CD14-positive monocyte (primary cell): ENCODE results near the gene HYAL1. TPM values are rescaled to one million over a fixed set of nuclear protein-coding genes. Genes with fewer than 3 reads are reported as not detected.
"Not testable (repeated sequence)": the region's sequence is repeated elsewhere in the genome, so short reads cannot be mapped to it uniquely, and the experiment has no call there.

Source experiments
- DNase-seq, 3 donors: peaks; one replicate each; pipeline ENCODE4 v3.0.0-alpha.2; 2011 to 2022
- H2AFZ ChIP-seq: 2 replicates; pipeline ENCODE4 v1.6.0; 2012; ENCODE audit warnings: mild to moderate bottlenecking, low read depth, low read length, inconsistent platforms; ENCODE audit not compliant: insufficient read depth, poor library complexity, severe bottlenecking
- H3K27ac ChIP-seq, 2 donors: 1 replicate in 1 of 2; 2 replicates in 1 of 2; pipeline ENCODE4 v1.5.1; 2012 to 2013; ENCODE audit warnings: low read length in 2 of 2, control low read depth in 1 of 2, inconsistent platforms in 1 of 2, low read depth in 1 of 2, mild to moderate bottlenecking in 1 of 2
- H3K27me3 ChIP-seq, 2 donors: one replicate each; pipeline versions ENCODE4 v1.6.0 to v1.6.1; 2011 to 2013; ENCODE audit warnings: low read length in 2 of 2; ENCODE audit not compliant: control insufficient read depth in 2 of 2, insufficient read depth in 2 of 2
- H3K36me3 ChIP-seq, 2 donors: replicated peaks in 1 of 2; 1 replicate in 1 of 2; 2 replicates in 1 of 2; pipeline versions ENCODE4 v1.5.1 to v1.6.1; 2012 to 2013; ENCODE audit warnings: low read length in 2 of 2, control low read depth in 1 of 2, inconsistent platforms in 1 of 2, mild to moderate bottlenecking in 1 of 2; ENCODE audit not compliant: insufficient read depth in 2 of 2, control insufficient read depth in 1 of 2
- H3K4me1 ChIP-seq, 2 donors: 1 replicate in 1 of 2; 2 replicates in 1 of 2; pipeline versions ENCODE4 v1.5.1 to v1.6.1; 2012 to 2013; ENCODE audit warnings: low read length in 2 of 2, control low read depth in 1 of 2, inconsistent platforms in 1 of 2, mild to moderate bottlenecking in 1 of 2, moderate library complexity in 1 of 2; ENCODE audit not compliant: insufficient read depth in 2 of 2, control insufficient read depth in 1 of 2
- H3K4me2 ChIP-seq: replicated peaks from 2 replicates; pipeline ENCODE3; 2012; ENCODE audit warnings: low read length, moderate library complexity, mild to moderate bottlenecking; ENCODE audit not compliant: poor library complexity, severe bottlenecking; ENCODE audit errors: extremely low read depth
- H3K4me3 ChIP-seq, 3 experiments: fragments of 200-600 bp in 1 of 3; sonication (generic) in 1 of 3; replicated peaks in 1 of 3; 1 replicate in 2 of 3; 2 replicates in 1 of 3; pipeline ENCODE4 v1.5.1; 2011 to 2013; ENCODE audit warnings: low read length in 3 of 3, mild to moderate bottlenecking in 3 of 3, control low read depth in 2 of 3, low read depth in 2 of 3, inconsistent platforms in 1 of 3, moderate library complexity in 1 of 3
- H3K79me2 ChIP-seq: 2 replicates; pipeline ENCODE4 v1.6.0; 2012; ENCODE audit warnings: mild to moderate bottlenecking, control low read depth, inconsistent platforms, low read length, moderate library complexity; ENCODE audit not compliant: insufficient read depth
- H3K9ac ChIP-seq: 2 replicates; pipeline ENCODE4 v1.6.0; 2017; ENCODE audit warnings: low read length, mild to moderate bottlenecking; ENCODE audit not compliant: insufficient read depth, poor library complexity, severe bottlenecking
- H3K9me3 ChIP-seq, 2 donors: replicated peaks in 1 of 2; 1 replicate in 1 of 2; 2 replicates in 1 of 2; pipeline versions ENCODE4 v1.5.1 to v1.6.1; 2012 to 2013; ENCODE audit warnings: low read length in 2 of 2, control low read depth in 1 of 2; ENCODE audit not compliant: control insufficient read depth in 1 of 2, insufficient read depth in 1 of 2
- H4K20me1 ChIP-seq: 2 replicates; pipeline ENCODE4 v1.6.0; 2012; ENCODE audit warnings: mild to moderate bottlenecking, low read length, control low read depth, moderate library complexity; ENCODE audit not compliant: insufficient read depth
- H3K27ac Mint-ChIP-seq, 7 donors: one replicate each; pipeline ENCODE4 v1.8.0; 2020; ENCODE audit warnings: mild to moderate bottlenecking in 7 of 7, mixed read lengths in 7 of 7, moderate library complexity in 6 of 7, inconsistent platforms in 2 of 7
- H3K27me3 Mint-ChIP-seq, 3 donors: one replicate each; pipeline ENCODE4 v1.8.0; 2021 to 2022; ENCODE audit warnings: low read depth in 3 of 3, mild to moderate bottlenecking in 3 of 3, mixed read lengths in 3 of 3, moderate library complexity in 3 of 3, inconsistent platforms in 1 of 3
- H3K36me3 Mint-ChIP-seq, 2 donors: one replicate each; pipeline ENCODE4 v1.8.0; 2020; ENCODE audit warnings: mixed read lengths in 2 of 2, inconsistent platforms in 1 of 2, mild to moderate bottlenecking in 1 of 2
- H3K4me1 Mint-ChIP-seq: one replicate; pipeline ENCODE4 v1.8.0; 2020; ENCODE audit warnings: mild to moderate bottlenecking, mixed read lengths
- H3K4me3 Mint-ChIP-seq, 2 donors: one replicate each; pipeline ENCODE4 v1.8.0; 2020; ENCODE audit warnings: mild to moderate bottlenecking in 2 of 2, mixed read lengths in 2 of 2, moderate library complexity in 1 of 2
- H3K9me3 Mint-ChIP-seq, 7 donors: one replicate each; pipeline ENCODE4 v1.8.0; 2020 to 2022; ENCODE audit warnings: mixed read lengths in 7 of 7, mild to moderate bottlenecking in 6 of 7, moderate library complexity in 6 of 7, inconsistent platforms in 2 of 7
- CTCF ChIP-seq: fragments of 200-600 bp; IDR thresholded peaks from one replicate; pipeline ENCODE4 v1.8.0; 2022; ENCODE audit warnings: antibody characterized with exemption, mild to moderate bottlenecking
- WGBS: methylation state at CpG from one replicate; pipeline ENCODE4 v1.1.5; 2013; ENCODE audit warnings: missing lambda C conversion rate; ENCODE audit not compliant: insufficient coverage; 5-methylcytosine and 5-hydroxymethylcytosine counted together
- intact Hi-C, 2 donors: fragments of 100-400 bp; cut with micrococcal nuclease; formaldehyde crosslinking; loops; one replicate each; pipeline versions ENCODE4 v1.15.0 to v1.15.1; 2023
- polyA plus RNA-seq, 3 donors: library from polyadenylated mRNA; depleted of rRNA in 1 of 3; unstranded in 2 of 3; stranded (reverse) in 1 of 3; fragments of 300-500 nt in 2 of 3; fragments of >200 nt in 1 of 3; fragmentation: Illumina TruSeq in 2 of 3; gene quantifications; 1 replicate in 2 of 3; 2 replicates in 1 of 3; pipeline ENCODE4 v1.2.3, GENCODE V29; 2012 to 2021

Gene HYAL1
- polyA plus RNA-seq, 3 donors = 0.57 TPM; not detected in 2

DNA sequence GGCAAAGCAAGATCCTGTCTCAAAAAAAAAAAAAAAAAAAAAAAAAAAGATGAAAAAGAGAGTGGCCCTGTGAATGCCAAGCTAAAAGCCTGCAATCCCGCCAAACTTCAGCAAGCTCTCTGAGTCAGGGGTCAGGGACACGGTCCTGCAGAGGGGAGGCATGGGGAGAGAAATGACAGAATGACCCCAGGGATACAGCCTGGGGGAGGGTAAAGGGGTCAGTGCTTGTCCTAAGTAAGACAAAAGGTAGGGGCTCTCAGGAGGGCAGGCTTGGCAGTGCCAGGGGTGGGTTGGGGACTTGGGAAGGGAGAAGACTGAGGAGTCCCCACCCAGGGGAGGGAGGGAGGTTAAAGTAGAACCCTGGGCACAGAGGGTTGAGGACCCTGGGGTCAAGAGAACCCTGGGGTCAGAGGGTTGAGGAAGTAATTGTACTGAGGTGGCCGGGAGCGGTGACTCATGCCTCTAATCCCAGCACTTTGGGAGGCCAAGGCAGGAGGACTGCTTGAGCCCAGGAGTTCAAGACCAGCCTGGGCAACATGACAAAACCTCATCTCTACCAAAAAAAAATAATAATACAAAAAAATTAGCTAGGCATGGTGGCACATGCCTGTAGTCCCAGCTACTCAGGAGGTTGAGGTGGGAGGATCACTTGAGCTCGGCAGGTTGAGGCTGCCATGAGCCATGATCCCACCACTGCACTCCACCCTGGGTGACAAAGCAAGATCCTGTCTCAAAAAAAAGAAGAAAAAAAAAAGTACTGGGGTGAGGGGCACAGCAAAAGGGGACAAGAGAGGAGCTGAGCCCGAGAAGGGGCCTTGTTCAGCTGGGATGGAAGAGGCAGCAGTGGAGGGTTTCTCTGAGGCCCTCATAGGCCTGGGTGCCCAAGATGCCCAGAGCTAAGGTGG, 39.6 kb downstream of the HYAL1 start:
- no peak for TF ChIP-seq CTCF
- Mint-ChIP-seq H3K36me3 (peaks cover 7 to 10% of the 10 kb centered on the region in 2 donors), H3K9me3 (no peaks in the 10 kb centered on the region), H3K4me1 (peaks cover 12% of the 10 kb centered on the region), H3K27me3 (peaks cover 30 to 39% (median 34%) of the 10 kb centered on the region in 3 donors), H3K27ac (peak overlapping the region in 4 of 7 donors; percentile 8 to 87 (median 56)), H3K4me3 (no peak overlapping the region)
- WGBS = 84% methylated on average over 3 of the region's 6 CpGs
- Histone ChIP-seq H3K27ac (no peak overlapping the region), H3K36me3 (peaks cover 5 to 9% of the 10 kb centered on the region in 2 donors), H2AFZ (no peak overlapping the region), H4K20me1 (peaks cover 44% of the 10 kb centered on the region), H3K4me1 (peaks cover 15 to 23% of the 10 kb centered on the region in 2 donors), H3K27me3 (peaks cover 0 to 22% of the 10 kb centered on the region in 2 donors), H3K4me3 (no peak overlapping the region), H3K79me2 (no peaks in the 10 kb centered on the region), H3K4me2 (no peak overlapping the region), H3K9me3 (no peaks in the 10 kb centered on the region), H3K9ac (no peak overlapping the region)
- intact Hi-C loops = no loop called here
- no peak for DNase-seq

- TF ChIP-seq CTCF = no peak
- no peak overlapping the region for H3K4me2 ChIP-seq
- H3K9me3 ChIP-seq = peaks cover 0 to 2% of the 10 kb centered on the region in 2 donors
- peaks cover 15 to 19% of the 10 kb centered on the region in 2 donors for H3K36me3 ChIP-seq
- peaks cover 49% of the 10 kb centered on the region for H4K20me1 ChIP-seq
- Mint-ChIP-seq H3K36me3 (peaks cover 16 to 20% of the 10 kb centered on the region in 2 donors), H3K9me3 (peaks cover 0 to 2% (median 0%) of the 10 kb centered on the region in 7 donors), H3K4me1 (peaks cover 12% of the 10 kb centered on the region), H3K27ac (peak overlapping the region in 2 of 7 donors; percentile 42 to 87), H3K27me3 (peaks cover 22 to 29% (median 28%) of the 10 kb centered on the region in 3 donors), H3K4me3 (no peak overlapping the region)
- H3K9ac ChIP-seq = no peak overlapping the region
- H3K27ac ChIP-seq = no peak overlapping the region
- intact Hi-C loops = no loop called here
- no peak for DNase-seq
- 96% methylated on average over 6 of the region's 7 CpGs for WGBS
- H3K4me3 ChIP-seq = no peak overlapping the region
- H2AFZ ChIP-seq = no peak overlapping the region
- peaks cover 15 to 32% of the 10 kb centered on the region in 2 donors for H3K4me1 ChIP-seq
- H3K79me2 ChIP-seq = no peaks in the 10 kb centered on the region
- peaks cover 0 to 20% of the 10 kb centered on the region in 2 donors for H3K27me3 ChIP-seq
These were observed 40.6 kb downstream of the HYAL1 start for GRCh38 chr3:50262778-50263177.

DNA sequence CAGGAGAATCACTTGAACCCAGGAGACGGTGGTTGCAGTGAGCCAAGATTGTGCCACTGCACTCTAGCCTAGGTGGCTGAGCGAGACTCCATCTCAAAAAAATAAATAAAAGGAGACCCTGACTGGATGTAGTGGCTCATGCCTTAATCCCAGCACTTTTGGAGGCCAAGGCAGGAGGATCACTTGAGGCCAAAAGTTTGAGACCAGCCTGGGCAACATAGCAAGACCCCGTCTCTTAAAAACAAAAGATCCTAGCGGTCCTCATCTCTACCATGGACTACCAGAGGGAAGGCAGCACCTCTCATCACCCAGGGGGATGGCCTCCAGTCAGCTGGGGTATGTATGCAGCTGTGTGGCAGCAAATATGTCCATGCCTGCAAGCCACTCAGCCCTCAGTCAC, 41.2 kb downstream of the HYAL1 start:
- H3K9me3 Mint-ChIP-seq, H2AFZ ChIP-seq, H3K9me3 ChIP-seq, H3K27ac ChIP-seq, H3K4me3 ChIP-seq, intact Hi-C loops, H3K4me3 Mint-ChIP-seq, DNase-seq, H3K4me2 ChIP-seq, H3K79me2 ChIP-seq, H3K9ac ChIP-seq: not testable (repeated sequence)
- peaks cover 20 to 25% of the 10 kb centered on the region in 2 donors for H3K36me3 ChIP-seq
- H3K4me1 ChIP-seq = peaks cover 15 to 32% of the 10 kb centered on the region in 2 donors
- peaks cover 16 to 24% (median 22%) of the 10 kb centered on the region in 3 donors for H3K27me3 Mint-ChIP-seq
- H3K36me3 Mint-ChIP-seq = peaks cover 22 to 25% of the 10 kb centered on the region in 2 donors
- 100% methylated on average over 1 of the region's 4 CpGs for WGBS
- peaks cover 53% of the 10 kb centered on the region for H4K20me1 ChIP-seq
- H3K27ac Mint-ChIP-seq = peak overlapping the region in 2 of 7 donors; percentile 25 to 26
- H3K4me1 Mint-ChIP-seq = peaks cover 12% of the 10 kb centered on the region
- H3K27me3 ChIP-seq = peaks cover 0 to 15% of the 10 kb centered on the region in 2 donors
